Measurements from ENCODE around the gene FGD3.

DNA sequence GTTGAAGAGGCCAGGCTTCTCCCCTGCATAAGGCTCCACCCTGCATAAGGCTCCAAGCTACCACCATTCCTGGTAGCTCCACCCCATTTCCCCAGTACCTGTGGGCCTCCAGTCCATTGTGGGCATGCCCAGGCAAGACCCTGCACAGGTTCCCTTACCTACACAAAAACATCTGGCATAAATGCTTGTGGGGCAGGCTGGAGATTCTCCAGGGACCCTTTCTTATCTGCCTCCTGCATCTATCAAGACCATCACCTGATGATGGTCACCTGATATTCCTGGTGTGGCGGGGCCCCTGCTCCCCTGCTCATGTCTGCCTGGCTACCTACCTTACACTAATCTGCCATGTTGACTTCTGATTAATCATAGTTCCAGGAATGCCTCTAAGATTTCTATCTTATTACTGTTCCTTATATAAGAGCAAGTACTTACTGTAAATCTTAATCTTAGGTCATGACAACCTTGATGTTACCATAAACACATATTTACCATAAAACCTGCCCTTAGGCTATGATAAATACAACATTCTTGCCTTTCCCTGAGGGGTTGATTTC, 41.0 kb downstream of the FGD3 start:
- TF ChIP-seq CTCF (IDR thresholded peaks at IDR 0.05; ENCODE audit: poor library complexity), result no peak
- TF ChIP-seq EZH2 (IDR thresholded peaks at IDR 0.05; ENCODE audit: borderline replicate concordance), result no peak
